Cerebellar nuclear complex (tissue), 1 donor: ENCODE measurements around the gene EOLA2.
"Not testable (repeated sequence)": the region's sequence is repeated elsewhere in the genome, so short reads cannot be mapped to it uniquely, and the experiment has no call there.

Experiments
- DNase-seq, 2 experiments: peaks; one replicate each; lab custom pipeline; 2025; lab: John Stamatoyannopoulos, UW

The EOLA2 gene

GRCh38 chrX:149932970-149933369, 5.3 kb downstream of the EOLA2 start:
- not testable (repeated sequence) for DNase-seq

GRCh38 chrX:149932150-149932549, 6.1 kb downstream of the EOLA2 start:
- not testable (repeated sequence) for DNase-seq

- DNase-seq = not testable (repeated sequence)
Measured at GRCh38 chrX:149931355-149931754, 6.9 kb downstream of the EOLA2 start.

GRCh38 chrX:149929400-149929799, 8.9 kb downstream of the EOLA2 start, which contains the start of gene HSFX4:
TSS of gene HSFX4 (plus strand) at chrX:149929573. CDS start at chrX:149929645, 72 bp downstream.
- not testable (repeated sequence) for DNase-seq

- not testable (repeated sequence) for DNase-seq
Measured at GRCh38 chrX:149928635-149929034, 9.7 kb downstream of the EOLA2 start.

- DNase-seq = not testable (repeated sequence)
Measured at GRCh38 chrX:149927964-149928258, 10.4 kb downstream of the EOLA2 start.

- DNase-seq = not testable (repeated sequence)
Measured at GRCh38 chrX:149927245-149927963, 10.9 kb downstream of the EOLA2 start.

- DNase-seq = not testable (repeated sequence)
Measured at GRCh38 chrX:149924434-149924833, 13.9 kb downstream of the EOLA2 start.

- DNase-seq = not testable (repeated sequence)
Measured at GRCh38 chrX:149923836-149924235, 14.5 kb downstream of the EOLA2 start.

- no peak for DNase-seq
Measured at GRCh38 chrX:149916745-149917392, 21.4 kb downstream of the EOLA2 start.

GRCh38 chrX:149910178-149910695, 28.1 kb downstream of the EOLA2 start:
- no peak for DNase-seq

GRCh38 chrX:149909324-149910177, 28.7 kb downstream of the EOLA2 start:
- no peak for DNase-seq

- DNase-seq = no peak
Measured at GRCh38 chrX:149908727-149909126, 29.6 kb downstream of the EOLA2 start.

GRCh38 chrX:149908308-149908707, 30.0 kb downstream of the EOLA2 start:
- DNase-seq = no peak

GRCh38 chrX:149903889-149904748, 34.2 kb downstream of the EOLA2 start:
- DNase-seq = no peak

- no peak for DNase-seq
Measured at GRCh38 chrX:149898554-149898953, 39.7 kb downstream of the EOLA2 start.

GRCh38 chrX:149890828-149891227, 47.5 kb downstream of the EOLA2 start:
- DNase-seq = not testable (repeated sequence)
